ENCODE measurements around the gene ZNF710. TPM values are rescaled to one million over a fixed set of nuclear protein-coding genes. Genes with fewer than 3 reads are reported as not detected.

ZNF710 gene
- total RNA-seq, 4 donors from 2014 or later, result 8.9 to 17.2 (median 11.5) TPM

DNA sequence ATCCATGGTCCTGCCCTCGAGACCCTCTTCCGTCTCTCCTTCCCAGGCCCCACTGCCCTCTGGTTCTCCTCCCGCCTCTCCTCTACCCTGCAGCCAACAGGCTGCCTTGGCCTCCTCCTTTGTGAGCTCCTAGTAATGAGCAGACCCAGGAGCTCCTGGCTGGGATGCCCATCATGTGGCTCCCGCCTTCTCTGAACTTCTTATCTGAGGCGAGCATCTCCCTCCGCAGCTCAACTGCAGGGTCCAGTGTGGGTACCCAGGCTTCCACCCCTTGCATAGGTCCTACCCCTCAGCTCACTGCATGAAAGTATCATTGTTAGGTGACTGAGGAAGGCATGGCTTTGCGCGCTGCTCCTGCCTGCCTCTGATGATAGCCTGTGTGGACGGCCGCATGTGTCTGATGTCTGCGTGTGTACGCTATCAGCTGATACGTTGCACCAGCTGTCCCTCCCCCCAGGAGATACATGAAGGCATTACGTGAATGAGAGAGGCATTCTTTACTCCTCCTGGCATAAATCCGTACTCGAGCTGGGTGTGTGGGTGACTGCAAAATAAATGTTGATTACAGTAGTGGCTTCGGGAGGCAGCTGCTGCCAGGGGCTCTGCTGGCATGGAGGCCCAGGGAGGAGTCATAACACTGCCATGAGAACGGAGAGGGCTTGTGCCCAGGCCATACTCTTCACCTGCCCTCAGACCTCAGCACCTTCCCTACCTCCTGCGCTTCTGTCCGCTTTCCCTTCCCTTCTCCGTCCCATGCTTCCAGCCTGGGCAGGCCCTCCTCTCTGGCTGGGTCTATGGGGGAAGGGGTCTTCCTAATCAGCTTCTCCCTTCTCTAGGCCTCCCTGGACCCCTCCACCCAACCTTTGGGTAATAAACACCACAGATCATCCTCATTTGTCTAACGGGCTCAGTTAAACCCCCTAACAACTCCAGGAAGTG is 48.8 kb downstream of the ZNF710 start:
- H3K9me3 ChIP-seq, result no peaks in the 10 kb centered on the region
- WGBS, 2 donors, result 88 to 89% methylated on average over 18 to 22 of the region's 22 CpGs
- TF ChIP-seq POLR2A (IDR thresholded peaks at IDR 0.05), result no peak
- TF ChIP-seq, protein P1, sequence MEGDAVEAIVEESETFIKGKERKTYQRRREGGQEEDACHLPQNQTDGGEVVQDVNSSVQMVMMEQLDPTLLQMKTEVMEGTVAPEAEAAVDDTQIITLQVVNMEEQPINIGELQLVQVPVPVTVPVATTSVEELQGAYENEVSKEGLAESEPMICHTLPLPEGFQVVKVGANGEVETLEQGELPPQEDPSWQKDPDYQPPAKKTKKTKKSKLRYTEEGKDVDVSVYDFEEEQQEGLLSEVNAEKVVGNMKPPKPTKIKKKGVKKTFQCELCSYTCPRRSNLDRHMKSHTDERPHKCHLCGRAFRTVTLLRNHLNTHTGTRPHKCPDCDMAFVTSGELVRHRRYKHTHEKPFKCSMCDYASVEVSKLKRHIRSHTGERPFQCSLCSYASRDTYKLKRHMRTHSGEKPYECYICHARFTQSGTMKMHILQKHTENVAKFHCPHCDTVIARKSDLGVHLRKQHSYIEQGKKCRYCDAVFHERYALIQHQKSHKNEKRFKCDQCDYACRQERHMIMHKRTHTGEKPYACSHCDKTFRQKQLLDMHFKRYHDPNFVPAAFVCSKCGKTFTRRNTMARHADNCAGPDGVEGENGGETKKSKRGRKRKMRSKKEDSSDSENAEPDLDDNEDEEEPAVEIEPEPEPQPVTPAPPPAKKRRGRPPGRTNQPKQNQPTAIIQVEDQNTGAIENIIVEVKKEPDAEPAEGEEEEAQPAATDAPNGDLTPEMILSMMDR (IDR thresholded peaks at IDR 0.05), result no peak
- peaks cover 25 to 43% of the 10 kb centered on the region in 2 donors for H3K4me1 ChIP-seq
- intact Hi-C loops (cut with DNase I), result no loop called here
- no peak for DNase-seq
- peak overlapping the region in 1 of 3 donors; percentile 13 for H3K27ac ChIP-seq
- no peaks in the 10 kb centered on the region for H3K36me3 ChIP-seq
- no peak overlapping the region for H3K4me3 ChIP-seq (replicated peaks in 1 of 3)
- no peaks in the 10 kb centered on the region for H3K27me3 ChIP-seq

DNA sequence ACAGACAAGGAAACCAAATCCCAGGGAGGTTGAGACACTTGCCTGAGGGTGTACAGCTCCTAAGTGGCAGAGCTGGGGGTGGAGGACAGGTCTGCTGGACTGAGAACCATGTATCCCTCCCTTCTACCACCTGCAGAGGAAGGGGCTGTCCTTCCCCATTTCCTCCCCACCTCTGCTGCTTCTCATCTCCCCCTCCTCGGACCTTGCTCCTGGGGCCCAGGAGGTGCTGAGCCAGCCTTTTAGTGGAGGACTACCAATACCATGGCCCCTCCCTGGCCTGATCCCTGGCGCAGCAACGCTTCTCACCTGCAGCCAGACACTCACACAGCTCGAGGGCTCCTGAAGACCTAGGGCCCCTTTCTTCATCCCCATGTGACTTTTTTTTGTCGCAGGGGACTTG is 50.8 kb downstream of the ZNF710 start:
- intact Hi-C loops (cut with DNase I), result no loop called here
- no peaks in the 10 kb centered on the region for H3K27me3 ChIP-seq
- H3K4me1 ChIP-seq, result peaks cover 14 to 28% of the 10 kb centered on the region in 2 donors
- no peak for TF ChIP-seq POLR2A (IDR thresholded peaks at IDR 0.05)
- TF ChIP-seq, protein P1 (IDR thresholded peaks at IDR 0.05), result no peak
- no peak for DNase-seq
- no peak overlapping the region for H3K4me3 ChIP-seq (replicated peaks in 1 of 3)
- no peaks in the 10 kb centered on the region for H3K9me3 ChIP-seq
- H3K36me3 ChIP-seq, result no peaks in the 10 kb centered on the region
- no peak overlapping the region for H3K27ac ChIP-seq
- 77 to 82% methylated on average over 5 of the region's 5 CpGs for WGBS, 2 donors

DNA sequence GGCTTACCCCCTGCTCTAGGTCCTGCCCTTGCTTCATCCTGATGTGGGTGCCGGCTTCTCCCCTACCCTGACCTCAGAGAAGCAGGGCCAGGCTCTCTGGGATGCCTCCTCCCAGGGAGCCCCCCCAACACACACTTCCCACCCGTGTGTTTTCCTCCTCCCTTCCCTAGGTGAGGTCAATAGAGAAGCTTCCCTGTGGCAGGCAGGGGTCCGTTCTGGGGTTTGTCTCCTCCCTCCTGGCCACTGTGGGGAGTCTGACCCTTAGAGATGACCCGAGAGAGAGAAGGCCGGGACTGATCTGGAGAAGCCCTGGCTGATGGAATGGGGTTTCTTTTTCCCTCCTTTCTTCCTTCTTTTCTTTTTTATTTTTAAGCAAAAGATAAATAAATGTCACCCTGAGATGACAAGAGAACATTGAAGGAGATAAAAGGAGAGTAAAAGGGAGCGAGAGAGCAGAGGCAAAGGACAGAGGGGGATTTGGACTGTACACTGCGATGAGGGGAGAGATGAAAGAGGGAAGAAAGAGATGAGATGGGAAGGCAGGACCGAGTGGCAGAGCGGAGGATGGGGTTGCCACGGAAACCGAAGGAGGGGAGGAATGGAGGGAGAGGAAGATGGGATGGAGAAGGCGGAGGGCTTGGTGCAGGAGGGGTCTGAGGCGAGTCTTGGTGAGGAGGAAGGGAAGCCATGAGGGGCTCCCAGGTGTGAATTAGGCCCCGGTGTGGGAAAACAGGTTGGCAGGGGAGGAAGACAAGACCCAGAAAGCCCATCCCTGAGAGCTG is 52.8 kb downstream of the ZNF710 start:
- TF ChIP-seq, protein P1 (IDR thresholded peaks at IDR 0.05), result no peak
- no peak for TF ChIP-seq POLR2A (IDR thresholded peaks at IDR 0.05)
- intact Hi-C loops (cut with DNase I), result no loop called here

DNA sequence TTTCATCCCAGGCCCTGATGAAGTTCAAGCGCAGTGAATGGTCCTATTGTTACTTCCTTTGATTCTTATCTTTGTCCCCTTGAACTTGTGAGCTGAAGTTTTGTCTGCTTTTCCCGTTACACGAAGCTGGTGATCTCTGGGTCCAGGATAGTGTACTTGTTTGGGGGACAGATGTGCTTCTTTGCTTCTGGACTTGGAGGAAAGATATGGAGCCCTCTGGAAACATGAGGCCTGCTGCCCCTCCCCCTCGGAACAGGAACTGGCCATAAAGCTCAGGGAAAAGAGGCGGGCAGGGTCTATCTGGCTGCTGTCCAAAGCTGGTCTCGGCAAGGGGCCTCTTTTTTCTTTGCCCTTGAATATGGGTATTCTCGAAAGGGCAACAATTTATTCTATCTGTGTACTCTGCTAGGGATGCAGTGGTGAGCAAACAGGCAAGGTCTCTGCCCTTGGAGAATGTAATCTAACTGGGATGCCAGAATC is 53.5 kb downstream of the ZNF710 start:
- Histone ChIP-seq H3K4me3 (replicated peaks in 1 of 3) (no peak overlapping the region), H3K9me3 (no peaks in the 10 kb centered on the region), H3K27me3 (no peaks in the 10 kb centered on the region), H3K36me3 (no peaks in the 10 kb centered on the region), H3K4me1 (peaks cover 0 to 16% of the 10 kb centered on the region in 2 donors), H3K27ac (peak overlapping the region in 1 of 3 donors; percentile 43)
- intact Hi-C loops (cut with DNase I), result no loop called here
- DNase-seq, result no peak
- WGBS, 2 donors, result 52 to 55% methylated on average over 7 of the region's 7 CpGs
- TF ChIP-seq POLR2A (IDR thresholded peaks at IDR 0.05), result no peak
- TF ChIP-seq, protein P1 (IDR thresholded peaks at IDR 0.05), result no peak

More for the DNA sequence above, 52.8 kb downstream of the ZNF710 start:
- 82 to 89% methylated on average over 14 of the region's 14 CpGs for WGBS, 2 donors
- Histone ChIP-seq H3K27ac (peak overlapping the region in 1 of 3 donors; percentile 43), H3K36me3 (no peaks in the 10 kb centered on the region), H3K9me3 (no peaks in the 10 kb centered on the region), H3K4me1 (peaks cover 0 to 8% of the 10 kb centered on the region in 2 donors), H3K27me3 (no peaks in the 10 kb centered on the region), H3K4me3 (replicated peaks in 1 of 3) (no peak overlapping the region)
- DNase-seq, result no peak
